Measurements from ENCODE around the gene SEC14L3. TPM values are rescaled to one million over a fixed set of nuclear protein-coding genes. Genes with fewer than 3 reads are reported as not detected.

Gene SEC14L3
- total and polyA plus RNA-seq, 10 of the 15 experiments (the other 5 are each of a cell fraction or from before 2014, with no cell fraction given), result 0.03 TPM; not detected in 9

DNA sequence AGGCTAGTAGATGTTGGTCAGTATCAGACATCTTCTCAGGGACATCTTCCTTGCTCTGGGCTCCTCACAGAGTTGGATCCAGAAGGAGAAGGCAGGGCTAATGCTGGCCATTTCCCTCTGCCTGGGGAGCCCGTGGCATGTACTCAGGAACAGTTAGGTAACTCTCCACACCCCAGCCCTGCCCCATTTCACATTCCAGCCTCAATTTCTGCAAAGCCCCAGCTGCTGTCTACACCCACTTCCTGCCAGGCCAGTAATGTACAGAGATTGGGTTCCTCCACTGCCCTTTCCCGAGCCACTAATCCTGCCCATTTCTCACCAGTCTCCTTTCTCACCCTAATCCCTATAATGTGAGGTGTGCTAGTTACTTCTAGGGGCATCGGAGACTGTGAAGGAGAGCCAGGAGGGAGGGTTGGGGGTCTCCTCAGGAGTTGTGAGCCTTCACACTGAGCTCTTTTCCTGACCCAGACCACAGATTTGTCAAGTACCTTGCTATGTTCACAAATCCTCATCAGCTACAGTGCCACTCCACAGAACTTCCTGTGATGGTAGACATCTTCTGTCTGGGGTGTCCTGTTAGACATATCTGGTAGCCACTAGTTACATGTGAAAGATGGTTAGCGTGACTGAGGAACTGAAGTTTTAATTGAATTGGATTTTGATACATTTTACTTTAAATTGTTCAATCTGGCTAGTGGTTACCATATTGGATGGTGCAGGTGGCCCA, 1.3 kb upstream of the SEC14L3 start:
- no peaks in the 10 kb centered on the region for H3K79me2 ChIP-seq (ENCODE audit: control insufficient read depth, insufficient read depth, low read length)
- WGBS (ENCODE audit: insufficient coverage, insufficient replicate concordance, low lambda C conversion rate, missing lambda C conversion rate), result 16% methylated on average over 4 of the region's 4 CpGs
- ChIA-PET CTCF (no interaction called here), RAD21 (ENCODE audit: unreplicated experiment) (no interaction called here), POLR2A (interaction anchor here (0.5 kb wide), 1 partner anchor 26 kb away, joined by 3 read pairs; no protein-coding TSS in a partner anchor), SMC1A (ENCODE audit: uncharacterized antibody, unreplicated experiment) (no interaction called here)
- intact Hi-C loops (cut with micrococcal nuclease; ENCODE audit: unreplicated experiment), result no loop called here
- no peak overlapping the region for H3K27ac ChIP-seq (ENCODE audit: control insufficient read depth, insufficient read depth)
- in situ Hi-C loops (cut with MboI), result no loop called here
- no peak overlapping the region for H3K9ac ChIP-seq (ENCODE audit: control insufficient read depth, insufficient read depth, low read length)
- ATAC-seq (no peak), FAIRE-seq (no peak), DNase-seq (ENCODE audit: low read depth, low spot score) (no peak)
- BruUV-seq (replicated peaks), result no TSS peak
- H3K4me2 ChIP-seq (ENCODE audit: control insufficient read depth, insufficient read depth), result no peak overlapping the region
- H3K4me3 ChIP-seq, result no peak overlapping the region
- no peaks in the 10 kb centered on the region for H3K36me3 ChIP-seq (ENCODE audit: control insufficient read depth in 2 of 2, insufficient read depth in 2 of 2, low read length in 1 of 2)
- H2AFZ ChIP-seq (ENCODE audit: control insufficient read depth, low read depth, low read length), result no peak overlapping the region
- no peaks in the 10 kb centered on the region for H3K9me3 ChIP-seq (replicated peaks; ENCODE audit: control insufficient read depth, insufficient read depth, low read length)
- no peaks in the 10 kb centered on the region for H3K4me1 ChIP-seq (ENCODE audit: control insufficient read depth, insufficient read depth, low read length)
- no peak for TF ChIP-seq SREBF1 (IDR thresholded peaks at IDR 0.05; ENCODE audit: low read length)
- TF ChIP-seq, protein P1, sequence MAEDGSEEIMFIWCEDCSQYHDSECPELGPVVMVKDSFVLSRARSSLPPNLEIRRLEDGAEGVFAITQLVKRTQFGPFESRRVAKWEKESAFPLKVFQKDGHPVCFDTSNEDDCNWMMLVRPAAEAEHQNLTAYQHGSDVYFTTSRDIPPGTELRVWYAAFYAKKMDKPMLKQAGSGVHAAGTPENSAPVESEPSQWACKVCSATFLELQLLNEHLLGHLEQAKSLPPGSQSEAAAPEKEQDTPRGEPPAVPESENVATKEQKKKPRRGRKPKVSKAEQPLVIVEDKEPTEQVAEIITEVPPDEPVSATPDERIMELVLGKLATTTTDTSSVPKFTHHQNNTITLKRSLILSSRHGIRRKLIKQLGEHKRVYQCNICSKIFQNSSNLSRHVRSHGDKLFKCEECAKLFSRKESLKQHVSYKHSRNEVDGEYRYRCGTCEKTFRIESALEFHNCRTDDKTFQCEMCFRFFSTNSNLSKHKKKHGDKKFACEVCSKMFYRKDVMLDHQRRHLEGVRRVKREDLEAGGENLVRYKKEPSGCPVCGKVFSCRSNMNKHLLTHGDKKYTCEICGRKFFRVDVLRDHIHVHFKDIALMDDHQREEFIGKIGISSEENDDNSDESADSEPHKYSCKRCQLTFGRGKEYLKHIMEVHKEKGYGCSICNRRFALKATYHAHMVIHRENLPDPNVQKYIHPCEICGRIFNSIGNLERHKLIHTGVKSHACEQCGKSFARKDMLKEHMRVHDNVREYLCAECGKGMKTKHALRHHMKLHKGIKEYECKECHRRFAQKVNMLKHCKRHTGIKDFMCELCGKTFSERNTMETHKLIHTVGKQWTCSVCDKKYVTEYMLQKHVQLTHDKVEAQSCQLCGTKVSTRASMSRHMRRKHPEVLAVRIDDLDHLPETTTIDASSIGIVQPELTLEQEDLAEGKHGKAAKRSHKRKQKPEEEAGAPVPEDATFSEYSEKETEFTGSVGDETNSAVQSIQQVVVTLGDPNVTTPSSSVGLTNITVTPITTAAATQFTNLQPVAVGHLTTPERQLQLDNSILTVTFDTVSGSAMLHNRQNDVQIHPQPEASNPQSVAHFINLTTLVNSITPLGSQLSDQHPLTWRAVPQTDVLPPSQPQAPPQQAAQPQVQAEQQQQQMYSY (CRISPR knock-in tag; IDR thresholded peaks at IDR 0.05), result no peak
- TF ChIP-seq POU2F2 (IDR thresholded peaks at IDR 0.05; ENCODE audit: borderline replicate concordance, low read depth, low read length), result no peak
- TF ChIP-seq SRF (IDR thresholded peaks at IDR 0.05; ENCODE audit: low read depth in 2 of 2, low read length in 2 of 2), result no peak
- H3K27me3 ChIP-seq (replicated peaks in 1 of 2; ENCODE audit: control insufficient read depth in 2 of 2, insufficient read depth in 2 of 2, low read length in 1 of 2), result peaks cover 0 to 2% of the 10 kb centered on the region in 2 experiments; a peak in 3 of 4 replicates
- no peaks in the 10 kb centered on the region for H4K20me1 ChIP-seq (ENCODE audit: control insufficient read depth, insufficient read depth)

All from GM12878 (cell line).